HT1080 (cell line): ENCODE data around the gene RBBP6. TPM values are rescaled to one million over a fixed set of nuclear protein-coding genes. Genes with fewer than 3 reads are reported as not detected.

ENCODE experiments used
- total RNA-seq: library from RNA; depleted of rRNA; stranded (reverse); fragments of >200 nt; shearing (Covaris generic); gene quantifications from 2 replicates; pipeline ENCODE4 v1.2.3, GENCODE V29; 2014; rRNA removed

Gene RBBP6
- total RNA-seq, 1 experiment from 2014 or later: 13.9 TPM

Other genes starting within 250 kb of the RBBP6 start
- 21.9 and 29.9 TPM in 2 replicates for gene TNRC6A, start 190.1 kb downstream of the RBBP6 start, total RNA-seq